HG03108 (cell line): ENCODE data around the gene MZB1.
"Not testable (repeated sequence)": the region's sequence is repeated elsewhere in the genome, so short reads cannot be mapped to it uniquely, and the experiment has no call there.

Experiments used
- ATAC-seq: cut with Tn5 transposase; IDR thresholded peaks from one replicate; pipeline ENCODE4 v1.9.1; 2021; ENCODE audit warnings: moderate library complexity; ENCODE audit not compliant: unreplicated experiment

Gene MZB1

DNA sequence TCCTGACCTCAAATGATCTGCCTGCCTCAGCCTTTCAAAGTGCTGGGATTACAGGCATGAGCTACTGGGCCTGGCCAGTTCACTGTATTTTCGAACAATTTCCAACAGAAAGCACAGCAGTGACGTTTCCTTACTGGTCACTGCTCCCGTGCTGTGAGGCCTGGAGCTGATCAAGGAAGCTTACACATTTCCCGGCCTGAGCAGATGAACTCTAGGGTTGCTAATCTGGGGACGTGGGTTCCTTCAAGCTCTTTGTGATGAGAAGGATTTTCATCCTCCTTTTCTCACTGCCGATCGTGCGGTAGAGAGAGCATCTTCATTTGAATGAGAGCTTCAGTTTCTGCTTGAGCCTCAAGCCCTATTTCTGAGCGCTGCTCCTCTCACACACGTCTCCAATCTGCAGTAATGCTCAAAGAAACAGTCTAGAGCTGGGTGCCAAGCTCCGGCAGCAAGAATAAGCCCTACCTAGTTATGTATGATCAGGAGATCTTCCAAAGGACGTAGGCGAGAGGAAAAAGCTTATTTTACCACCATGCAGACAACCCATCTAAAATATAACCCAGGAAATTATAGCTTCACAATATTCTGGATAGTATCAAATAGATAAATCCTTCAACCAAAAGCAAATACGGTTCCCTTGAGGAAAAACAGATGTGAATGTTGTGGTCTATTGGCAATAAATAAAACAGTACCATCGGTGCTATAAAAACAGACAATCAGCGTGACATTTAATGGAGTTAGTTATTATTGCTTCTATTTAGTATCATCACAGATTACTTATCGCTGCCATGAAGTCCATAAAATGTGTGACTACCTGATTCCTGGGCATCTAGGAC, 21.5 kb upstream of the MZB1 start:
- ATAC-seq, result no peak

DNA sequence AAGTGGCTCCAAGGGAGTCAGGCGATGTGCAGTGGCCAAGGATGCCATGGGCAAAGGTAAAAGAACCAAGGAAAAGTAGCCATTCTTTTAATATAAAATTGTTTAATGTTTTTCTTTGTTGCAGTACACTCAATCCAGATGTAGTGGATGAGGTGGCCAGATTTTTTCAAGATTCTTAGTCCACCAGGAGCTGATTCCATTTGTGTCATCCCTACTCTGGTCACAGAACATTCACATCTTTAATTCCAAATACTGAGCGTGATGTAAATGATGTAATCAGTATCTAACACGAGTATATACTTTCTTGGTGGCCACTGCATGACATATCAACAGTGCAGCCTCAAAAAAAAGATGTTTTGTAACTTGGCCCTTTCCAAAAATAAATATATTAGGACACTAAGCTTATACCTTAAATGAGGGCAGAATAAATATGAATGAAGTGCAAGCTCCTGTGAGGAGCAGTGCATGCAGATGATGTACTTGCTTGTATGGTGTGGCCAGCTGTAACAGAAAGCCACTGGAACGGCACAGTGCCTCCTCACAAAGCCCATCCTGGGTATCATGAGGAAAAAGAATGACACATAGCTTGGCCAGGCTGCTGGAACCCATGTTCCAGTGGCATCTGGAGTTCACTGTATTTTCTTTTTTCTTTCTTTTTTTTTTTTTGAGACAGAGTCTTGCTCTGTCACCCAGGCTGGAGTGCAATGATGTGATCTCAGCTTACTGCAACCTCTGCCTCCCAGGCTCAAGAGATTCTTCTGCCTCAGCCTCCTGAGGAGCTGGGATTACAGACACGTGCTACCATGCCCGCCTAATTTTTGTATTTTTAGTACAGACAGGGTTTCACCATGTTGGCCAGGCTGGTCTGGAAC, 20.6 kb upstream of the MZB1 start:
- ATAC-seq, result no peak

DNA sequence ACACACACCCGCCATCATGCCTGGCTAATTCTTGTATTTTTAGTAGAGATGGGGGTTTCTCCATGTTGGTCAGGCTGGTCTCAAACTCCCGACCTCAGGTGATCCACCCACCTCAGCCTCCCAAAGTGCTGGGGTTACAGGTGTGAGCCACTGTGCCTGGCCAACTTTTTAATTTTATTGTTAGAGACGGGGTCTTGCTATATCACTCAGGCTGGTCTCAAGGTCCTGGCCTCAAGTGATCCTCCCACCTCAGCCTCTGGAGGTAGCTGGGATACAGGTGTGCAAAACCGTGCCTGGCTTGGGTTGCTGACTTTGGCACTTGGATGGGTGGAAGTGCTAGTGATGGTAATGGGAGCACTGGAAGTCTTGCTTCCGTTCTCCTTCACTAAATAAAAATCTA, 19.4 kb upstream of the MZB1 start:
- ATAC-seq, result not testable (repeated sequence)

DNA sequence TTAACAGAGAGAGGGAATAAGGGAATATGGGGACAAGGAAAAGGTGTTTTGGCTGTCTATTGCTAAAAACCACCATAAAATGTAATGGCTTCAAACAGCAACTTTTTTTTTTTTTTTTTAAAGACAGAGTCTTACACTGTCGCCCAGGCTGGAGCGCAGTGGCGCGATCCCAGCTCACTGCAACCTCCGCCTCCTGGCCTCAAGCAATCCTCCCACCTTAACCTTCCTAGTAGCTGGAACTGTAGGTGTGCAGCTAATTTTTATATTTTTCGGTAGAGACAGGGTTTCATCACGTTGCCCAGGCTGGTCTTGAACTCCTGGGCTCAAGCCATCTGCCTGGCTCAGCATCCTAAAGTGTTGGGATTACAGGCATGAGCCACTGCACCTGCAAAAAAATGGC, 18.5 kb upstream of the MZB1 start:
- no peak for ATAC-seq

DNA sequence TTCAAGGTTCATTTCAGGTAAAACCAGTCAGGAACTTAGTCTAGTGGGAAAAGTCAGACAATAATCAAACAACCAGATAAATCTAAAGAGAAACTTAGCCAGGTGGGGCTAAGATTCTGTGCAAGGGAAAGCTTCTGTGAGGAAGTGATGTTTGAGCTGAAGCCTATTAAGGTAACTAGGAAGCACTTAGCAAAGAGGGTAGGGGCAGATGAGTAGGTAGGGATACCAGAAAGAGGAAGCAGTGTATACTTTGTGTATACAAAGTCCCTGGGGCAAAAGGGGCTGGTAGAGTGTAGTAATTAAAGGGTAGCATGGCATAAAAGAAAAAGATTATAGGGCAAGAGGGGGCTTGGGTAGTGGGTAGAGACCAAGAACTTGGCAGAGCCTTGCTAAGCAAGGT, 17.8 kb upstream of the MZB1 start:
- no peak for ATAC-seq

DNA sequence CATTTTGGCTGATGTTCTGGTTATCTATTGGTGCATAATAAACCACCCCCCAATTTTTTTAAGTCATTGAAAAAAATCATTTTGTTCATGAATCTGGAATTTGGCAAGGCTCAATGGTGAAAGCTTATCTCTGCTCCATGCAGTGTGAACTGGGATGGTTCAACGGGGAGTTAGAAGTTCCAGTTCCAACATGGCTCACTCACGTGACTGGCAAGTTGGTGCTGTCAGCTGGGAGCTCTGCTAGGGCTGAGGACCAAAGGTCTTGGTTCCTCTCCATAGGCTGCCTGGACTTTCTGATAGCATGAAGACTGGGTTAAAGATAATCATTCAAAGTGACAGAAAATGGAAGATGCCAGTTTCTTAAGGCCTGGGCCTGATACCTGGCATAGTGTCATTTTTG, 17.2 kb upstream of the MZB1 start:
- ATAC-seq, result no peak

DNA sequence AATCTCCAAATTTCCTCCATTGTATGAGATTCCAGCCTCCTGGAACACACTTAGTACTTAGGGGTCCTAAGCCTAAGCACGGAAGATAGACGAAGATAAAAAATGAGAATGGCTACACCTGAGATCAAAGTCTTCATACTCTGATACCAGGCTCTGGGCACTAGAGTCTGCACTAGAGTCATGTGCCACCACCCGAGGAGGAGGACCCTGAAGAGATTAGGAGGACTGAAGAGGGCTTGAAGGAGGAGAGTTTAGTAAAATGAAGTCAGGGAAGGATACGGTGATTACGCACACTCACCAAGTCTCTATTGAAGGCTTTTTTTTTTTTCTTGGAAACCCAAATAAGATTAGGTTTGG, 14.7 kb upstream of the MZB1 start:
- no peak for ATAC-seq

DNA sequence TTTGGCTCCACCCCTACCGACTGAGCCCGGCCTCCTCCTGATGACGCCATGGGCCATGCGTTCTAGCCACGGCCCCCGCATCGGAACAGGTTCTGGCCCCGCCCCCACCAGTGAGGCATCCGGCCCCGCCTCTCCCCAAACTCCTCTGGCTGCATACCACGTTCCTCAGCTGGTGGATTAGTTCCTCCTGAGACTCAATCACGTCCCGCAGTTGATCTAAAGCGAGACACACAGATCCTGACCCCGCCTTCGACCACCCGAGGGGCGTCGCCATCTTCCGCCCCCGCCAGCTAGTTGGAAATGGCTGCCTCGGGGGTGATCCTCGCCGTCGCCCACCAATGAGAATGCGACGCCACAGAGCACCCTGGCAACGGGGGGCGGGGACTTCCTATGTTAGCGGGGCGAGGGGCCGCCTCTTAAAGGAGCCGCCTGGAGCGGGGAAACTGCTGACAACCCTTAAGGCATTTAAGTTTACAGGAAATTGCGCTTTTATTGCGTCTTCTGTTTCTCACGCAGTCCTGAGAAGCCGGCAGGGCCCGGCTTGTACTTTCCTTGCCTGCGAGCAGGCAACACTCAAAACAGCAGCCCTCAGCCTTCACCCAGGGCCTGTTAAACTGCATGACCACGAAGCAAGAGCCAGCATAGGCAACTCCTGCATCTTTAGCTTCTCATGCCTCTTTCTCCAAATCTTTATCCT, 14.2 kb upstream of the MZB1 start, which contains the start of gene SPATA24:
SPATA24 (minus strand) TSS at position 303 of the 697 bp plus-strand sequence; CDS start at position 274, 29 bp downstream.
- ATAC-seq, result peak; percentile 85

DNA sequence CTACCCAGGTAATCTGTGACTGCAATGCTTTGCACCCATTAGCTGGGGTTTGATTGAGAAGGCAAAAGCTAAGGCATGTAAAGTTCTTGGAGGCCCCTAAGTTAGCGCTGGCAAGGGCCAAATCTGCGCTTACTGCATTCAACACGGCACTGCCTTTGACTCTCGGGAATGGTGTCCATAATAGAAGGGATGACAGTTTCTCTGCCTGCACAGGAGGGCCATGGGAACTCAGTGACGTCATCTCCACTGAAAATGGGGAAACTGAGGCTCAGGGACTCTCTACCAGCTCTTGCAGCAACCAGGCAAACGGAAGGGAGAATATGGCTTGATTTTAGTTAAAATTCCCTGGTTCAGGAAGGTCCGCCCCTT, 13.7 kb upstream of the MZB1 start:
- ATAC-seq, result no peak

DNA sequence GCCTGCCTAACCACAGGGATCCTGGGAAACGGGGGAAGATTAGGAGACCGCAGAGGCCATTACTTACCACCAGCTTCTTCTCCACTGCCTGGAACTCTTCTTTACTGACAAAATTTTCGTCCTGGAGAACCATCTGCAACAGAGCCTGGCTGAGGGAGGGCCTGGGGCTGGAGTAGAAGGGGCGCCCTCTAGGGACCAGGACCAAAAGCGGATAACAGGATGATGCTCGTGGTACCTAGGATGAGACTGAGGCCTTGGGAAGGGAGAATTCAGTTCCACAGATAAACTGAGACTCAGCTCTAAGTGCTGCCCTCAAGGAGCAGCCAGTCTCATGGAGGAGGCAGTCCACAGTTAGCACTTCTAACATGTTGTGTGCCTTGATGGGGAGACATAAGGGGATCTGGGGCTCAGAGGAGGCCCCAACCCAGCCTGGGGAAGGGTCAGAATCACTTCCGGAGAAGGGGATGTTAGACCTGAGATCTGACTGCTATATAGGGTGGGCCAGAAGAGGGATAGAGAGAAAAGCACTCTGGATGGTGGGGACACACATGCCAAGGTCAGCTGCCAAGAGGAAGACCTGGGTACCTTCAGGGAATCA, 12.9 kb upstream of the MZB1 start:
- ATAC-seq, result no peak

DNA sequence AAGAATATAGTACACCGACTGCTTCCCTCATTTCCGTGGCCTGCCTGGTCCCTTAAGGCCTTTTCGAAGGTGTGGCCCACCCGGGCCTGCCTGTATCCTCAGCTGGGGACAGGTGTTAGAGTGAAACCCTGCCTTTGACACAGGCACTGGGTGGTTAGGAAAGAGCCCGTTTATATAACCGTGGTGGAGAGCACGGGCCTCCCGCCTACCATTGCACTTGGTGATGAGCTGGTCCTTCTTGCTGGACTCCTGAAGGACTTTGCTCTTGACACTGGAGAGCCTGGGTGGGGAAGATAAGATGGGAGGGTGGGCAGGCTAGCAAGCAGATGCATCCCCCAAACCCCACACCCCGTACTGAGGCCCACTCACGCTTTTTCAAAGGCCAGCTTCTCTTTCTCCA, 11.8 kb upstream of the MZB1 start:
- ATAC-seq, result no peak

DNA sequence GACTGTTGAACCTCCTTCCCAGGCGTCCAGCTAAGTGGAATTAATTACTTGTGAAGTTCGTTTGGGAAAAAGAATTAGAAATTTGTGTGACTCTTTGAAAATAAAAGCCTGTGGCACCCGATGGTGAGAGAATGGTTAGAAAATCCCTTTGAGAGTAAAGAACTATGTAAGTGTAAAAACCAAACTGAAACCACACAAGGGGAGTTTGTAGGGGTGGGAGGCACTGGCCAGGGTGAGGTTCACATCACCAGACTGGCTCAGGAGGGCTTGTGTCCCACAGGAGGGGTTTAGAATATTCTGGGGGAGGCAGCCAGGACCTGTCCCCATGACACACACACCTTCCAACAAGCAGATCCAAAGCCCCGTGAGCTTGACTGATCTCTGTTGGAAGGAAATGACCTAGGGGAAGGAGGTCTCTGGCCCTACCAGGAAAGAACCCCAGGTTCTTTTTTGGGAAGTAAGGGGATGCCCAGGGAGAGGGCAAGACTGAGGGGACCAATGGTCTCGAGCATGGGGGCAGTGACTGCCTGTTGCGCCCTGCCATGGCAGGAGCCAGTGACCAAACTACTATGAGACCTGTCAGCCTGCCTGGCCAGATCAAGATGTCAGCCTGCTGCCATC, 9.9 kb upstream of the MZB1 start:
- ATAC-seq, result no peak

DNA sequence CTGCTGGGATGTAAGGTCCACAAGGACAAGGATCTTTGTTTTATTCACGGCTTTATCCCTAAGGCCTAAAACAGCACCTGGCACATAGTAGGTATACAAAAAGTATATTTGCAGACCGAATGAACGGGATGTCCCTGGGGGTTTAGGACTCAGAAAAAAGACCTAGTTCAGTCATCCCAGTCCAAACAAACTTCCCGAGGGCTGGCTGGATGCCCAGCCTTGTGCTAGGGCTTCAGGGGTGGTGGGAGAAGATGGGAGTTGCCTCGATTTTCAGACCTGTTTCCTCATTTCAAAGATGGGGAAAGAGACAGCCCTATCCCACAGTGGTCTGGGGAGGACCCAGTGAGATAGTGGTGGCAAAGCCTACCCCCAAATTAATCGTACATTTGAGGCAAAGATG, 8.2 kb upstream of the MZB1 start:
- no peak for ATAC-seq

DNA sequence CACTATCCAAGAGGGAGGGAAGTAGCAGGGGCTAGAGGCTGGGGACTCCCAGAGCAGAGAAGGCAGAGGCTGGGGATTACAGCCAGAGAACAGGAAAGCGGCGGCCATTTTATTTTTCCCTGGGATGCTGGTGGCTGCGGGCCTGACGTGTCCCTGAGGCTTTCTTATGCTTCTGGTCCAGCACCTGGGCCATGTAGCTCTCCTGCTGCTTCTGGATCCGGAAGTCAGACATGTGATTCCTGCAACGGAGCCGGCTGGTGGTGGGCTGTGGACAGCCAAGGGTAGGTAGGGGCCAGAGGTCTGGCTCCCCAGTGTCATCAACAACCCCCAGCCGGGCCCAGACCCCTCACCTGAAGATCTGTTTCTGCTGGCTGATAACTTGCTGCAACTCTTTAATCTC, 7.0 kb upstream of the MZB1 start:
- ATAC-seq, result no peak

DNA sequence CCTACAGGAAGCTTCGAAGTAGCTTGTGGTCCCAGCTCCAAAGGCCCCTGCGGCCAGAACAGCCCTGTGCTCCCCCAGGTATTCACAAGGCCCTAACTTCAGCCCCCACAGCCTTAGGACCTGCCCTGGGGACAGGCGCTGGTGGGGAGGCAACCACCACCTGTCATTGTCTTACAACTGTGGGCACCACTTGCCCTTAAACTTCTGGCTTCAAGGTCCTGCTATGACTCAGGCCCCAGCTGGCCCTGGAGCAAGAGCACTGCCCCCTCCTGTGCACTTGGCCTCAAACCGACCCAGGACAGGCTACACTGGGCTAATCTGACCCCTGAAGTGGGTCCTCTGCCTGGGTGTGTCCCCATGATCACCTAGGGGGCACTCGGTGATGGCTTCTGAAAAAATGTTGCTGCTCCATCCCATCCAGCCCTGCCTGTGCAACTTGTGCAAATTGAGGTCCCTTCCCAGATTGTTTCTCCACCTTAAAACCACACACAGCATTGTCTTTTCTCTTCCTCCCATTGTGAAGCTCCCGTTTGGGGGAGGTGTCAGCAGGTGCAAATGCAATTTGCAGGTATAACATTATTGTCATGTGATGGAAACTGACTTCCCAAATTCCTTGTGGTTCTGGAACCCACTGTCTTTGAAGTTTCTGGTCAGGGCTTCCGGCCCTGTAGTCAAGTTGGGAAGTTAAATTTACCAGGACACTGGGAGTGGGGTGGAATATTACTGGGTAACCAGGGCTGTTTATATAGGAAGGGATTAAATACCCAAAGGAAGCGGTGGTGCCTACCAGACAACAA, 6.3 kb upstream of the MZB1 start:
- no peak for ATAC-seq

DNA sequence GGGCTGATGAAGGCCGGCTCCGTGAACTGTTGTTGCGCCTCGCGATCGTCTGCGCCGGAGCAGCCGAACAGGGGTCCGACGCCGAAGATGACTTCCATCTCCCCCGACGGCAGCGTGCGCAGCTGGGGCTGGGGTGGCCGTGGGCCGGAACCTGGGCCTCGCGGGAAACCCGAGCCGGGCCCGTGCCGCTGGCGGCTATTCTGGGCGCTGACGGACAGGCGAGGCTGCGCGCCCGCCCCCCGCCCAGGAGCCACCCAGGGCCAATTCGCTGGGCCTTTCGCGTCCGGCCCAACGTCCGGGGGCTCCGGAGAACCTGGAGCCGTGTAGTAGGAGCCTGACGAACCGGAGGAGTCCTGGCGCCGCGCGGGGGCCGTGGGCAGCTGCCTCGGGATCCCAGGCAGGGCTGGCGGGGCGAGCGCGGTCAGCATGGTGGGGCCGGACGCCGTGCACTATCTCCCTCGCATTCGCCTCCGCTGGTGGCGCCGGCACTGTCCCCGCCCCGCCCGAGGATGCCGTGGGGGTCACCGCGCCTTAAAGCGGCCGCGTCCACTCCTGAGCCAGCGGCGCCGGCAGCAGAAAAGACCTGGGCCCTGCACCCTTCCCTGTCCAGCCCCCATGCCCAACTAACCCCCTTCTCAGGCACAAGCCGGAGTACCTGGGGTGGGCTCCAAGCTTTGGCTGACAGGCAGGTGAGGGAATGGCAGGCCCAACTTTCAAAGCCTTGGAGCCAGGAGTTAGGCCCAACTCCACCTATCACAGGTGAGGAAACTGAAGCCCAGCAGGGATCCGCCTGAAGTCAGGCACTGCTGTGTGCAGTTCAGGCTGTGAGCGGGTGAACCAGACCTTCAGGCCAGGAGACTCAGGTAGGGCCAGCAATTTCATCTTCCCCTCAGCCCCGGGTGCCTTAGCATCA, 5.2 kb upstream of the MZB1 start, which contains the start of gene PROB1:
PROB1 (minus strand) TSS at position 451 of the 913 bp plus-strand sequence; CDS start at position 428, 23 bp downstream.
- no peak for ATAC-seq

DNA sequence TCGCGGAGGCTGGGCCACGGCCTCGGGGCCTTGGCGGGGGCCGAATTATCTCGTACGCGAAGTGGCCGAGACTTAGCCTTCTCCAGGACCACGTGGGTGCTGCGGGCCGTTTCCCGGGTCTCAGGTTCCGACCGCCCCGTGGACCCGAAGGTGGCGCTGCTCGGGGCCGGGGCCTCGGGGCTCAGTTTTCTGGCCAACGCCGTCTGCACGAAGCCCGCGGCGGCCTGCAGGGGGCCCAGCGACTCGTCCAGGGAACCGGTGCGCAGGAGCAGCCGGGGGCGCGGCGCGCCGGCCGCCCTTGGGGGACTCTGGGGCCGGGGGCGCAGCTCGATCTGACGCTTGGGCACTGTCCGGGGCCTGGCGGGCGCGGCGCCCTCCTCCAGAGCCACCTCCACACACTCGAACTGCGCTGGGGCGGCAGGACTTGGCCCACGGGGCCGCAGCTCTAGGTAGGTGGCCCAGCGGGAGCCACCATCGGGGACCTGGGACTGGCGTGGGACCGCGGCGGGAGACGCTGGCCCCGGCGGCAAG, 4.5 kb upstream of the MZB1 start:
- ATAC-seq, result no peak

DNA sequence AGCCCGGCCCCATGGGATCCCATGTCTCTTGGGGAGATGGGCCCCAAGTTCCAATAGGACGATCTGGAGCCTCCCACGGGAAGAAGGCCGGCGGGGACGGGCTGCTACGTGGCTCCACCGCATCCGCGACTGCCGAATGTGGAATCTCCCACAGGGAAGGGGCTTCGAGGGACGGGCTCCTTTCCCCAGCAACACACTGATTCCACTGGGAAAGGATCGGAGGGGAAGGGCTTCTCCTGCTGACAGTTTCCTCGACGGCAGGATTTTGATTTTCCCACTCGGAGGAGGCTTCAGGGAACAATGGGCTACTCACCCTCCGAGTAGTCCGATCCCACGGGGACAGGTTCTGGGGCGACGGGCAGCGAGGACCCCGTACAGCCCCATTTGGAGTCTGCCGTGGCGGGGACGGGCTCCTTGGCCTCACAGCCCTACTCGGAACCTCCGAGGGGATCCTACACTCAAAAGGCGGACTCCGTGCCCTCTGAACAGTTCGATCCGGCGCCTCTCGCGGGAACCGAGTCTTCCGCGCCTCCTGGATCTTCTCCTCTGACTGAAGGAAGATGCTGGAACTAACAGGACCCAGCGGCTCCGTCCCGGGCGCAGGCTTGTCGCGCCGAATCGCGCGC, 3.9 kb upstream of the MZB1 start:
- no peak for ATAC-seq
